SK-N-SH (cell line): ENCODE results near the gene SPG21.

Source experiments
- EZH2phosphoT487 ChIP-seq: fragments of 200-600 bp; sonication (generic); IDR thresholded peaks from 2 replicates; pipeline ENCODE4 v1.6.1; 2017; ENCODE audit warnings: low read depth, mixed run types, mild to moderate bottlenecking, antibody characterized with exemption, moderate library complexity, borderline replicate concordance
- FOXM1 ChIP-seq: IDR thresholded peaks from 2 replicates; pipeline ENCODE4 v1.4.0; 2012; ENCODE audit warnings: low read depth, mild to moderate bottlenecking
- SMC3 ChIP-seq: IDR thresholded peaks from 2 replicates; pipeline ENCODE4 v1.6.1; 2012; ENCODE audit warnings: low read depth, low read length, improper control_type of control experiment
- TAF1 ChIP-seq: IDR thresholded peaks from 2 replicates; pipeline ENCODE4 v1.6.1; 2012; ENCODE audit warnings: low read depth, mild to moderate bottlenecking, low read length, moderate library complexity, borderline replicate concordance
- USF2 ChIP-seq: fragments of 150-350 bp; IDR thresholded peaks from 2 replicates; pipeline ENCODE4 v1.6.1; 2017; ENCODE audit warnings: antibody characterized with exemption, low read length, low read depth, borderline replicate concordance
- TF ChIP-seq, protein P1 (sequence below): fragments of 200-600 bp; sonication (generic); IDR thresholded peaks from 2 replicates; pipeline ENCODE4 v1.6.1; 2017; ENCODE audit warnings: antibody characterized with exemption, mild to moderate bottlenecking, moderate library complexity
- TF ChIP-seq, protein P2 (sequence below): IDR thresholded peaks from 2 replicates; pipeline ENCODE4 v1.6.1; 2012; ENCODE audit warnings: mild to moderate bottlenecking, low read depth, low read length, moderate library complexity

GRCh38 chr15:65004993-65005392 lies 15.3 kb upstream of the SPG21 start:
- TF ChIP-seq, protein P1, sequence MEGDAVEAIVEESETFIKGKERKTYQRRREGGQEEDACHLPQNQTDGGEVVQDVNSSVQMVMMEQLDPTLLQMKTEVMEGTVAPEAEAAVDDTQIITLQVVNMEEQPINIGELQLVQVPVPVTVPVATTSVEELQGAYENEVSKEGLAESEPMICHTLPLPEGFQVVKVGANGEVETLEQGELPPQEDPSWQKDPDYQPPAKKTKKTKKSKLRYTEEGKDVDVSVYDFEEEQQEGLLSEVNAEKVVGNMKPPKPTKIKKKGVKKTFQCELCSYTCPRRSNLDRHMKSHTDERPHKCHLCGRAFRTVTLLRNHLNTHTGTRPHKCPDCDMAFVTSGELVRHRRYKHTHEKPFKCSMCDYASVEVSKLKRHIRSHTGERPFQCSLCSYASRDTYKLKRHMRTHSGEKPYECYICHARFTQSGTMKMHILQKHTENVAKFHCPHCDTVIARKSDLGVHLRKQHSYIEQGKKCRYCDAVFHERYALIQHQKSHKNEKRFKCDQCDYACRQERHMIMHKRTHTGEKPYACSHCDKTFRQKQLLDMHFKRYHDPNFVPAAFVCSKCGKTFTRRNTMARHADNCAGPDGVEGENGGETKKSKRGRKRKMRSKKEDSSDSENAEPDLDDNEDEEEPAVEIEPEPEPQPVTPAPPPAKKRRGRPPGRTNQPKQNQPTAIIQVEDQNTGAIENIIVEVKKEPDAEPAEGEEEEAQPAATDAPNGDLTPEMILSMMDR: no peak
- TF ChIP-seq USF2 (no peak), EZH2phosphoT487 (no peak), SMC3 (no peak), TAF1 (no peak), FOXM1 (no peak)
- TF ChIP-seq, protein P2, sequence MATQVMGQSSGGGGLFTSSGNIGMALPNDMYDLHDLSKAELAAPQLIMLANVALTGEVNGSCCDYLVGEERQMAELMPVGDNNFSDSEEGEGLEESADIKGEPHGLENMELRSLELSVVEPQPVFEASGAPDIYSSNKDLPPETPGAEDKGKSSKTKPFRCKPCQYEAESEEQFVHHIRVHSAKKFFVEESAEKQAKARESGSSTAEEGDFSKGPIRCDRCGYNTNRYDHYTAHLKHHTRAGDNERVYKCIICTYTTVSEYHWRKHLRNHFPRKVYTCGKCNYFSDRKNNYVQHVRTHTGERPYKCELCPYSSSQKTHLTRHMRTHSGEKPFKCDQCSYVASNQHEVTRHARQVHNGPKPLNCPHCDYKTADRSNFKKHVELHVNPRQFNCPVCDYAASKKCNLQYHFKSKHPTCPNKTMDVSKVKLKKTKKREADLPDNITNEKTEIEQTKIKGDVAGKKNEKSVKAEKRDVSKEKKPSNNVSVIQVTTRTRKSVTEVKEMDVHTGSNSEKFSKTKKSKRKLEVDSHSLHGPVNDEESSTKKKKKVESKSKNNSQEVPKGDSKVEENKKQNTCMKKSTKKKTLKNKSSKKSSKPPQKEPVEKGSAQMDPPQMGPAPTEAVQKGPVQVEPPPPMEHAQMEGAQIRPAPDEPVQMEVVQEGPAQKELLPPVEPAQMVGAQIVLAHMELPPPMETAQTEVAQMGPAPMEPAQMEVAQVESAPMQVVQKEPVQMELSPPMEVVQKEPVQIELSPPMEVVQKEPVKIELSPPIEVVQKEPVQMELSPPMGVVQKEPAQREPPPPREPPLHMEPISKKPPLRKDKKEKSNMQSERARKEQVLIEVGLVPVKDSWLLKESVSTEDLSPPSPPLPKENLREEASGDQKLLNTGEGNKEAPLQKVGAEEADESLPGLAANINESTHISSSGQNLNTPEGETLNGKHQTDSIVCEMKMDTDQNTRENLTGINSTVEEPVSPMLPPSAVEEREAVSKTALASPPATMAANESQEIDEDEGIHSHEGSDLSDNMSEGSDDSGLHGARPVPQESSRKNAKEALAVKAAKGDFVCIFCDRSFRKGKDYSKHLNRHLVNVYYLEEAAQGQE: no peak
